Keratinocyte (primary cell): ENCODE measurements around the gene TTBK1.

Experiments used
- EZH2 ChIP-seq: IDR thresholded peaks from one replicate; pipeline ENCODE4 v1.6.1; 2012; ENCODE audit warnings: inconsistent platforms, mild to moderate bottlenecking, low read length, moderate library complexity
- TF ChIP-seq, protein P1 (sequence below), 3 experiments: IDR thresholded peaks in 1 of 3; conservative IDR thresholded peaks in 1 of 3; optimal IDR thresholded peaks in 1 of 3; 2 replicates in 2 of 3; 3 replicates in 1 of 3; pipeline versions ENCODE3 to v1.5.1; 2011; ENCODE audit warnings: low read length in 3 of 3, mild to moderate bottlenecking in 3 of 3, moderate library complexity in 2 of 3, control low read depth in 1 of 3, inconsistent platforms in 1 of 3; ENCODE audit not compliant: insufficient read depth in 2 of 3; ENCODE audit errors: extremely low read depth in 1 of 3

DNA sequence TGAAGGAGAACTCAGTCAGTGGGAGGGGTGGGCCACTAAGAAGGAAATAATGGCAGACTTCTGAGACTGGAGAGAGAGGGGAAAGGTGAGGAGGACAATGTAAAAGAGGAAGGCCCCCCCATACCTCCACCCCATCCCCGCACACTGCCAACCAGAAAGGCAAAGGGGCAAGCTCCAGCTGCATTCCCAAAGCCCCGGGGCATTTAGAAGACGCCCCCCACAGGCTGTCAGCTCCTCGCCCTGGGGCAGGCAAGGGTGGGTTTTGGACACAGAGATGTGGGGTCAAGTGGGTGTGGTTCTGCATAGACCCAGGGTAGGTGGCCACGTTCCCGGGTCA lies 34.0 kb downstream of the TTBK1 start:
- TF ChIP-seq, protein P1, sequence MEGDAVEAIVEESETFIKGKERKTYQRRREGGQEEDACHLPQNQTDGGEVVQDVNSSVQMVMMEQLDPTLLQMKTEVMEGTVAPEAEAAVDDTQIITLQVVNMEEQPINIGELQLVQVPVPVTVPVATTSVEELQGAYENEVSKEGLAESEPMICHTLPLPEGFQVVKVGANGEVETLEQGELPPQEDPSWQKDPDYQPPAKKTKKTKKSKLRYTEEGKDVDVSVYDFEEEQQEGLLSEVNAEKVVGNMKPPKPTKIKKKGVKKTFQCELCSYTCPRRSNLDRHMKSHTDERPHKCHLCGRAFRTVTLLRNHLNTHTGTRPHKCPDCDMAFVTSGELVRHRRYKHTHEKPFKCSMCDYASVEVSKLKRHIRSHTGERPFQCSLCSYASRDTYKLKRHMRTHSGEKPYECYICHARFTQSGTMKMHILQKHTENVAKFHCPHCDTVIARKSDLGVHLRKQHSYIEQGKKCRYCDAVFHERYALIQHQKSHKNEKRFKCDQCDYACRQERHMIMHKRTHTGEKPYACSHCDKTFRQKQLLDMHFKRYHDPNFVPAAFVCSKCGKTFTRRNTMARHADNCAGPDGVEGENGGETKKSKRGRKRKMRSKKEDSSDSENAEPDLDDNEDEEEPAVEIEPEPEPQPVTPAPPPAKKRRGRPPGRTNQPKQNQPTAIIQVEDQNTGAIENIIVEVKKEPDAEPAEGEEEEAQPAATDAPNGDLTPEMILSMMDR (optimal IDR thresholded peaks at IDR 0.05 in 1 of 3, IDR thresholded peaks at IDR 0.05 in 1 of 3, conservative IDR thresholded peaks at IDR 0.05 in 1 of 3; ENCODE audit: extremely low read depth in 1 of 3, insufficient read depth in 2 of 3, low read length in 3 of 3), result no peak
- no peak for TF ChIP-seq EZH2
